GM19035 (cell line): ENCODE results near the gene JHY.

Experiments
- ATAC-seq: cut with Tn5 transposase; IDR thresholded peaks from one replicate; pipeline ENCODE4 v1.9.1; 2021; ENCODE audit not compliant: unreplicated experiment

The JHY gene

GRCh38 chr11:122937983-122938382 lies 55.4 kb downstream of the JHY start:
- ATAC-seq = no peak

GRCh38 chr11:122938557-122938956 lies 56.0 kb downstream of the JHY start:
- no peak for ATAC-seq

- ATAC-seq = no peak
These were observed 68.7 kb downstream of the JHY start for GRCh38 chr11:122951211-122951610.

- no peak for ATAC-seq
These were observed 71.9 kb downstream of the JHY start for GRCh38 chr11:122954455-122954854.

- ATAC-seq = no peak
These were observed 81.4 kb downstream of the JHY start for GRCh38 chr11:122963961-122964360.

- ATAC-seq = no peak
These were observed 93.6 kb downstream of the JHY start for GRCh38 chr11:122976061-122976733.

- ATAC-seq = no peak
These were observed 94.3 kb downstream of the JHY start for GRCh38 chr11:122976734-122977469.

GRCh38 chr11:122977470-122978298 lies 95.1 kb downstream of the JHY start:
- no peak for ATAC-seq

- no peak for ATAC-seq
These were observed 95.7 kb downstream of the JHY start for GRCh38 chr11:122978299-122978620.

GRCh38 chr11:122979103-122979814 lies 96.7 kb downstream of the JHY start:
- ATAC-seq = no peak

- ATAC-seq = no peak
These were observed 97.4 kb downstream of the JHY start for GRCh38 chr11:122979815-122980595.

- ATAC-seq = no peak
These were observed 99.1 kb downstream of the JHY start, which contains the start of gene BSX for GRCh38 chr11:122981388-122982264. TSS of gene BSX (minus strand) at chr11:122981834. CDS start at chr11:122981671, 163 bp downstream.

- no peak for ATAC-seq
These were observed 101.1 kb downstream of the JHY start for GRCh38 chr11:122983438-122984185.

GRCh38 chr11:122984186-122985011 lies 101.8 kb downstream of the JHY start:
- no peak for ATAC-seq

- ATAC-seq = no peak
These were observed 113.0 kb downstream of the JHY start for GRCh38 chr11:122995526-122995925.

- no peak for ATAC-seq
These were observed 116.3 kb downstream of the JHY start for GRCh38 chr11:122998727-122999366.

GRCh38 chr11:123000721-123001120 lies 118.2 kb downstream of the JHY start:
- no peak for ATAC-seq
